ENCODE data around the gene ZSCAN22.

The ZSCAN22 gene

DNA sequence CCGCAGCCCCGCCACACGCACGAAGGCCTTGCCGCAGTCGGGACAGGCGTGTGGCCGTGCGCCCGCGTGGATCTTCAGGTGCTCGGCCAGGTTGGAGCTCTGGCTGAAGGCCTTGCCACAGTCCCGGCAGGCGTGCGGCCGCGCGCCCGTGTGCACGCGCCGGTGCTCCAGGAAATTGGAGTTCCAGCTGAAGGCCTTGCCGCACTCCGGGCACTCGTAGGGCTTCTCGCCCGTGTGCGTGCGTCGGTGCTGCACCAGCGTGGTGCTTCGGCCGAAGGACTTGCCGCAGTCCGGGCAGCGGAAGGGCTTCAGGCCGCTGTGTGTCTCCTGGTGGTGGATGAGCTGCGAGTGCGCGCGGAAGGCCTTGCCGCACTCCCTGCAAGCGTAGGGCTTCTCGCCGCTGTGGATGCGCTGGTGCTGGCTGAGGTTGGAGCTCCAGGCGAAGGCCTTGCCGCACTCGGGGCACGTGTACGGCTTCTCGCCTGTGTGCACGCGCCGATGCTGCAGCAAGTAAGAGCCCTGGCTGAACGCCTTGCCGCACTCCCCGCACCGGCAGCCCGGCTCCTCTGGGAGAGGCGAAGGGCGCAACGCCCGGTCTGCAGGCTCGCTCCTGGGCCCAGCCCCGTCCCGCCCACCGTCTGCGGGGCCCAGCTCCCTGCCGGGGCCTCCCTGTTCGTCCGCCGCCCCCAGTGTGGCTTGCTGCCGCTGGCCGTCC is 30.1 kb downstream of the ZSCAN22 start:
- H3K9ac ChIP-seq (ENCODE audit: low read length), result no peak overlapping the region
- no peak for TF ChIP-seq EZH2 (IDR thresholded peaks at IDR 0.05; ENCODE audit: borderline replicate concordance, low read length)
- TF ChIP-seq, protein P1, sequence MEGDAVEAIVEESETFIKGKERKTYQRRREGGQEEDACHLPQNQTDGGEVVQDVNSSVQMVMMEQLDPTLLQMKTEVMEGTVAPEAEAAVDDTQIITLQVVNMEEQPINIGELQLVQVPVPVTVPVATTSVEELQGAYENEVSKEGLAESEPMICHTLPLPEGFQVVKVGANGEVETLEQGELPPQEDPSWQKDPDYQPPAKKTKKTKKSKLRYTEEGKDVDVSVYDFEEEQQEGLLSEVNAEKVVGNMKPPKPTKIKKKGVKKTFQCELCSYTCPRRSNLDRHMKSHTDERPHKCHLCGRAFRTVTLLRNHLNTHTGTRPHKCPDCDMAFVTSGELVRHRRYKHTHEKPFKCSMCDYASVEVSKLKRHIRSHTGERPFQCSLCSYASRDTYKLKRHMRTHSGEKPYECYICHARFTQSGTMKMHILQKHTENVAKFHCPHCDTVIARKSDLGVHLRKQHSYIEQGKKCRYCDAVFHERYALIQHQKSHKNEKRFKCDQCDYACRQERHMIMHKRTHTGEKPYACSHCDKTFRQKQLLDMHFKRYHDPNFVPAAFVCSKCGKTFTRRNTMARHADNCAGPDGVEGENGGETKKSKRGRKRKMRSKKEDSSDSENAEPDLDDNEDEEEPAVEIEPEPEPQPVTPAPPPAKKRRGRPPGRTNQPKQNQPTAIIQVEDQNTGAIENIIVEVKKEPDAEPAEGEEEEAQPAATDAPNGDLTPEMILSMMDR (IDR thresholded peaks at IDR 0.05; ENCODE audit: low read length), result no peak
- H3K27ac ChIP-seq (ENCODE audit: low read depth, low read length, poor library complexity, severe bottlenecking), result no peak overlapping the region
- H2AFZ ChIP-seq (ENCODE audit: low read length), result no peak overlapping the region
- H3K9me2 ChIP-seq (ENCODE audit: low read depth, low read length), result no peaks in the 10 kb centered on the region
- no peaks in the 10 kb centered on the region for H3K36me3 ChIP-seq (ENCODE audit: insufficient read depth, low read length)
- H3K4me3 ChIP-seq (ENCODE audit: low read depth, low read length, poor library complexity, severe bottlenecking), result no peak overlapping the region
- no peaks in the 10 kb centered on the region for H3K27me3 ChIP-seq (ENCODE audit: insufficient read depth, low read length)
- no peaks in the 10 kb centered on the region for H3F3A ChIP-seq (ENCODE audit: insufficient read depth, low read length)
- no peaks in the 10 kb centered on the region for H4K20me1 ChIP-seq (ENCODE audit: insufficient read depth, low read length)
- H3K79me2 ChIP-seq (ENCODE audit: insufficient read depth, low read length), result no peaks in the 10 kb centered on the region
- no peaks in the 10 kb centered on the region for H3K9me3 ChIP-seq (ENCODE audit: low read length)
- H3K4me1 ChIP-seq (ENCODE audit: insufficient read depth, low read length, severe bottlenecking), result peaks cover 10% of the 10 kb centered on the region
- H3K4me2 ChIP-seq (ENCODE audit: low read length), result no peak overlapping the region

GRCh38 chr19:58357481-58358145 is 30.8 kb downstream of the ZSCAN22 start:
- Histone ChIP-seq H3K9me2 (ENCODE audit: low read depth, low read length) (no peaks in the 10 kb centered on the region), H3K27me3 (ENCODE audit: insufficient read depth, low read length) (no peaks in the 10 kb centered on the region), H3K4me1 (ENCODE audit: insufficient read depth, low read length, severe bottlenecking) (peaks cover 11% of the 10 kb centered on the region), H3K4me2 (ENCODE audit: low read length) (no peak overlapping the region), H2AFZ (ENCODE audit: low read length) (no peak overlapping the region), H3K79me2 (ENCODE audit: insufficient read depth, low read length) (no peaks in the 10 kb centered on the region), H3K9ac (ENCODE audit: low read length) (no peak overlapping the region), H3K36me3 (ENCODE audit: insufficient read depth, low read length) (no peaks in the 10 kb centered on the region), H3K27ac (ENCODE audit: low read depth, low read length, poor library complexity, severe bottlenecking) (no peak overlapping the region), H3K9me3 (ENCODE audit: low read length) (no peaks in the 10 kb centered on the region), H3K4me3 (ENCODE audit: low read depth, low read length, poor library complexity, severe bottlenecking) (no peak overlapping the region), H3F3A (ENCODE audit: insufficient read depth, low read length) (no peaks in the 10 kb centered on the region), H4K20me1 (ENCODE audit: insufficient read depth, low read length) (no peaks in the 10 kb centered on the region)
- TF ChIP-seq EZH2 (IDR thresholded peaks at IDR 0.05; ENCODE audit: borderline replicate concordance, low read length), result no peak
- TF ChIP-seq, protein P1 (IDR thresholded peaks at IDR 0.05; ENCODE audit: low read length), result no peak

GRCh38 chr19:58361900-58362271 is 35.1 kb downstream of the ZSCAN22 start:
- H3K27ac ChIP-seq (ENCODE audit: low read depth, low read length, poor library complexity, severe bottlenecking), result peak overlapping the region; percentile 71
- peaks cover 15% of the 10 kb centered on the region for H3K4me1 ChIP-seq (ENCODE audit: insufficient read depth, low read length, severe bottlenecking)
- no peaks in the 10 kb centered on the region for H3K79me2 ChIP-seq (ENCODE audit: insufficient read depth, low read length)
- H2AFZ ChIP-seq (ENCODE audit: low read length), result 0 out of 2 replicates have a peak overlapping the region, but pooled peaks have one; percentile 29
- TF ChIP-seq EZH2 (IDR thresholded peaks at IDR 0.05; ENCODE audit: borderline replicate concordance, low read length), result no peak
- TF ChIP-seq, protein P1 (IDR thresholded peaks at IDR 0.05; ENCODE audit: low read length), result no peak
- H4K20me1 ChIP-seq (ENCODE audit: insufficient read depth, low read length), result no peaks in the 10 kb centered on the region
- no peaks in the 10 kb centered on the region for H3K9me2 ChIP-seq (ENCODE audit: low read depth, low read length)
- H3K27me3 ChIP-seq (ENCODE audit: insufficient read depth, low read length), result no peaks in the 10 kb centered on the region
- no peaks in the 10 kb centered on the region for H3K36me3 ChIP-seq (ENCODE audit: insufficient read depth, low read length)
- H3F3A ChIP-seq (ENCODE audit: insufficient read depth, low read length), result no peaks in the 10 kb centered on the region
- H3K9me3 ChIP-seq (ENCODE audit: low read length), result no peaks in the 10 kb centered on the region
- H3K9ac ChIP-seq (ENCODE audit: low read length), result peak overlapping the region; percentile 93
- H3K4me3 ChIP-seq (ENCODE audit: low read depth, low read length, poor library complexity, severe bottlenecking), result peak overlapping the region; percentile 83
- H3K4me2 ChIP-seq (ENCODE audit: low read length), result peak overlapping the region; percentile 92

All from OCI-LY1 (cell line).